ENCODE data around the gene ITGA5.

Gene ITGA5

DNA sequence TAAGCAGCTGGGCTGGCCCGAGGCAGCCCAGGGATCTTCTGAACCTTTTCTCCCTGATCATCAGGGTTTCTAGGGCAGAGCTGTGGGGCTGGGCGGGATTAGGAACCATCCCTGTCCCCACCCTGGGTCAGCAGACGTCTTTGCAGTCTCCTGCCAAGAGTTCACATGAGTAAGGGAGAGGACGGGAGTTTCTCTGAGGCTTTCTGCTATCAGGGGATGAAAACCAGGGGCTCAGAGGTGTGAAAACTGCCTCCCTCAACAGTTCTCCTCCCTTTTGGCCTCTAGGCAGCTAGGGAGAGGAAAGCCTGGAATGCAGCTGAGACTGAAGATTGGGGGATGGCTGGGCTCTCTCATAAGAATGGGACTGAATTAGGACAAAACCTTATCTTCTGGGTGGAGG is 42.5 kb downstream of the ITGA5 start:
- Histone ChIP-seq H3K4me1 (ENCODE audit: control insufficient read depth in 1 of 2, insufficient read depth in 1 of 2, low read depth in 1 of 2, low read length in 1 of 2) (peaks cover 17 to 18% of the 10 kb centered on the region in 2 experiments), H3K9me3 (no peaks in the 10 kb centered on the region), H3K27me3 (no peaks in the 10 kb centered on the region), H3K4me3 (ENCODE audit: low read depth in 1 of 2, low read length in 1 of 2) (no peak overlapping the region), H3K36me3 (no peaks in the 10 kb centered on the region), H3K27ac (no peak overlapping the region)
- TF ChIP-seq CTCF (IDR thresholded peaks at IDR 0.05): no peak

GRCh38 chr12:54375259-54375579 is 43.8 kb downstream of the ITGA5 start:
- Histone ChIP-seq H3K27ac (no peak overlapping the region), H3K27me3 (no peaks in the 10 kb centered on the region), H3K4me3 (ENCODE audit: low read depth in 1 of 2, low read length in 1 of 2) (no peak overlapping the region), H3K4me1 (ENCODE audit: control insufficient read depth in 1 of 2, insufficient read depth in 1 of 2, low read depth in 1 of 2, low read length in 1 of 2) (peaks cover 19 to 28% of the 10 kb centered on the region in 2 experiments), H3K9me3 (no peaks in the 10 kb centered on the region), H3K36me3 (no peaks in the 10 kb centered on the region)
- no peak for TF ChIP-seq CTCF (IDR thresholded peaks at IDR 0.05)

GRCh38 chr12:54374562-54375258 is 44.4 kb downstream of the ITGA5 start:
- Histone ChIP-seq H3K36me3 (no peaks in the 10 kb centered on the region), H3K4me1 (ENCODE audit: control insufficient read depth in 1 of 2, insufficient read depth in 1 of 2, low read depth in 1 of 2, low read length in 1 of 2) (peaks cover 17 to 29% of the 10 kb centered on the region in 2 experiments), H3K4me3 (ENCODE audit: low read depth in 1 of 2, low read length in 1 of 2) (no peak overlapping the region), H3K27ac (no peak overlapping the region), H3K9me3 (no peaks in the 10 kb centered on the region), H3K27me3 (no peaks in the 10 kb centered on the region)
- no peak for TF ChIP-seq CTCF (IDR thresholded peaks at IDR 0.05)

GRCh38 chr12:54373649-54374561 is 45.2 kb downstream of the ITGA5 start:
- Histone ChIP-seq H3K4me3 (ENCODE audit: low read depth in 1 of 2, low read length in 1 of 2) (no peak overlapping the region), H3K36me3 (no peaks in the 10 kb centered on the region), H3K27me3 (no peaks in the 10 kb centered on the region), H3K4me1 (ENCODE audit: control insufficient read depth in 1 of 2, insufficient read depth in 1 of 2, low read depth in 1 of 2, low read length in 1 of 2) (peaks cover 18 to 30% of the 10 kb centered on the region in 2 experiments), H3K9me3 (no peaks in the 10 kb centered on the region), H3K27ac (no peak overlapping the region)
- TF ChIP-seq CTCF (IDR thresholded peaks at IDR 0.05): no peak

DNA sequence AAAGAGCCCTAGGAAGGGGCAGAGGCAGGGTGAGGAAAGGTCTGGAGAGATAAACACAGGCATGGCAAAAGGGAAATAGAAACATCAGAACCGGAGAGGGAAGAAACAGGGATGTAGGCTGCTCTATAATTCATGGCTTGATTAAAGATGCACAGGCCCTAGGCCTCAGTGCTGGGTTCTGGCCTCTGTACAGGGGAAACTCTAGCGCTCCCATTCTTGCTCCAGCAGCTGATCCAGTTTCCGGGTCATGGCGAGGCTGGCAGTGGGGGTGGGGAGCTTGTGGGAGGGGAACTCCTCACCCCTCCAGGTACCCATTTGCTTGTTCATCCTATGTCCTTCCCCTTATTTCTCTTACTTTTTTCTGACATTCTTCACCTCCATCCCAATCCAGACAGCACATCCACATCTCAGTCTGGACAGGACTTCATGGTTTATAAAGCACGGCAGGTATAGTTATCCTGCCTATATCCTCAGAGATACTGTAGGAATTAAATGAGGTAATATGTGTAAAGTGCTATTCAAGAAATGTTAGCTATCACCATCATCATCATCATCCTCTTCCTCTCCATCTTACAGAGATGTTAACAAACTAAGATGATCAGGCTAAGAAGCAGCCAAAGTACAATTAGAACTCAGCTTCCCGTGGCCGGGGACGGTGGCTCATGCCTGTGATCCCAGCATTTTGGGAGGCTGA is 46.8 kb downstream of the ITGA5 start:
- H3K27me3 ChIP-seq: no peaks in the 10 kb centered on the region
- no peaks in the 10 kb centered on the region for H3K36me3 ChIP-seq
- no peak overlapping the region for H3K27ac ChIP-seq
- TF ChIP-seq CTCF (IDR thresholded peaks at IDR 0.05): no peak
- no peaks in the 10 kb centered on the region for H3K9me3 ChIP-seq
- H3K4me1 ChIP-seq (ENCODE audit: control insufficient read depth in 1 of 2, insufficient read depth in 1 of 2, low read depth in 1 of 2, low read length in 1 of 2): peaks cover 35 to 47% of the 10 kb centered on the region in 2 experiments
- no peak overlapping the region for H3K4me3 ChIP-seq (ENCODE audit: low read depth in 1 of 2, low read length in 1 of 2)
